Stimulated activated naive CD8-positive, alpha-beta T cell treated with anti-CD3 and anti-CD28 coated beads, Interleukin-15, Interleukin-2, amounts not matched to agents 100 ng/mL and 50 ng/mL, for 24 hours (primary cell): ENCODE data around the gene CTNNA3.

ENCODE experiments used
- H3K27ac Mint-ChIP-seq: one replicate; pipeline ENCODE4 v1.8.0; 2021; ENCODE audit warnings: mild to moderate bottlenecking, mixed read lengths
- H3K27me3 Mint-ChIP-seq: one replicate; pipeline ENCODE4 v1.8.0; 2021; ENCODE audit warnings: mixed read lengths
- H3K36me3 Mint-ChIP-seq: one replicate; pipeline ENCODE4 v1.8.0; 2021; ENCODE audit warnings: low read depth, mixed read lengths
- H3K4me1 Mint-ChIP-seq: one replicate; pipeline ENCODE4 v1.8.0; 2021; ENCODE audit warnings: low read depth, mixed read lengths
- H3K4me3 Mint-ChIP-seq: one replicate; pipeline ENCODE4 v1.8.0; 2021; ENCODE audit warnings: mild to moderate bottlenecking, mixed read lengths
- H3K9me3 Mint-ChIP-seq: one replicate; pipeline ENCODE4 v1.8.0; 2021; ENCODE audit warnings: mixed read lengths

The CTNNA3 gene

DNA sequence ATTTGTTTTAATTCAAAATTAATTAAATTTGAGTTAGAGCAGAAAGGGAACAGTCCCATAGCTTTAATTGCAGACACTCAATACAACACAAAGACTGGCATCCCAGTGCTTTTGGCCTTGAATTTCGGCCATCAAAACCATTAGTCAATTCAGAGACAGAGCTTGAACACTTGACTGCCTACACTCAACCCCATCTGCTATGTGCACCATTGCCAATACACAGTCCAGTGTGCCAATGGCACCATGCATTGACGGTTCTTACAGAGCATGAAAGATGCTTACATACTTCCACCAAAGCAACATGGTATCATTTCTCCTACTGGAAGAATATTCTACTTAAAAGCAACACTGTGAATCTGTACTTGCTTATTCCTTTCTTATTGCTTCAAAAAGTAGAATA, 813.7 kb downstream of the CTNNA3 start:
- Mint-ChIP-seq H3K27ac (no peak overlapping the region), H3K4me3 (no peak overlapping the region), H3K9me3 (peaks cover 4% of the 10 kb centered on the region), H3K4me1 (no peaks in the 10 kb centered on the region), H3K36me3 (no peaks in the 10 kb centered on the region), H3K27me3 (no peaks in the 10 kb centered on the region)

DNA sequence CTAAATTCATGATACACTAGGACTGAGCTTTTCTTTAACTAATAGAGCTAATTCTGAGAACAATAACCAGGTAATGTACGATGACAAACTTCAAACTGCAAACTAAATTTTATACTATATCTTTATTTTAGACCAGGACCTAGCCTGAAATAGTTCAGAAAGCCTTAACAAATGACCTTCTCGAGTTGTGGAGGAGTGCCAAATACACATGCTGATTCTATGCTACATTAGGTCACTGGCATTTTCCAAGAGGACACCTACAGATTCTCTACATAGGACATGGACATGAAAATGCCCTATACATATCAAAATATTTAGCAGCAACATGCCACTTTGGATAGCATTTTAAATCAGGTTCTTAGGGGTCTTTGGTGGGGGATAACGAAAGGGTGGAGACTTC, 814.2 kb downstream of the CTNNA3 start:
- Mint-ChIP-seq H3K36me3 (no peaks in the 10 kb centered on the region), H3K4me1 (no peaks in the 10 kb centered on the region), H3K27me3 (no peaks in the 10 kb centered on the region), H3K4me3 (no peak overlapping the region), H3K9me3 (peaks cover 4% of the 10 kb centered on the region), H3K27ac (no peak overlapping the region)

DNA sequence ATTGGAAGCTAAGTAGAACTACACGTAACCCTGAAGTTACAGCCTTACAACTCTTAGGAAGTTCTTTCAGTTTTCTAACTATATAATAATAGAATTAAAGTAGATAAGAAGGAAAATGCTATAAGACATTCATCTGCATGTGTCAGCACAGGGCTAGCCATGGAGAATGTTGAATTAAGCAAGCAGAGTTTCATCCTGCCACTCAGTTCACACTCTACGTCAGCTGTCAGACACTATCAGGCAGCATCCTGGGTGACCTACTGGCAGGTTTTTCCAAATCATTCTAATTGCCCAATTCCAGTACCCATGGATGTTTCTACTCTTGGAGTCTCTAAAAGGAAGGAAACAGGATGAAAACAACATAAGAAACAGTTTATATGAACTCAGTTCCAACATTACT, 815.2 kb downstream of the CTNNA3 start:
- Mint-ChIP-seq H3K9me3 (peaks cover 4% of the 10 kb centered on the region), H3K27me3 (no peaks in the 10 kb centered on the region), H3K4me1 (no peaks in the 10 kb centered on the region), H3K27ac (no peak overlapping the region), H3K36me3 (no peaks in the 10 kb centered on the region), H3K4me3 (no peak overlapping the region)

DNA sequence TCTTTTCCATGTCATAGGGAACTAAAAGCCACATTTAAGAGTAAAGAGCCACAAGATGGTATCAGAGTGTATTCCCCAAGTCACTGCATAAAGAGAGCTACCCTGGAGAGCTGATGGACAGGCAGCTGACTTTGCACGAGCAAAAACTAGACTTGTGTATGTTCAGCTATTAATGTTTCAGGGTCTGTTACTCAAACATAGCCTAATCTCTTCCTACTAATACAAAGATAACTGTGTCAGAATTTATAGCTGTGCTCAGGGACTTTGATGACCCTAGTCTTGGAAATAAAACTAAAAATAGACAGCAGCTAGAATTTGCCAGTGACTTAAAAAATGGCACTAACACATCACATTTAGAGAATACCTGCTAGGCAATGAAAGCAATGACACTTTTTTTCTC, 815.7 kb downstream of the CTNNA3 start:
- H3K9me3 Mint-ChIP-seq = peaks cover 4% of the 10 kb centered on the region
- no peak overlapping the region for H3K4me3 Mint-ChIP-seq
- no peaks in the 10 kb centered on the region for H3K4me1 Mint-ChIP-seq
- H3K27me3 Mint-ChIP-seq = no peaks in the 10 kb centered on the region
- H3K27ac Mint-ChIP-seq = no peak overlapping the region
- H3K36me3 Mint-ChIP-seq = no peaks in the 10 kb centered on the region

DNA sequence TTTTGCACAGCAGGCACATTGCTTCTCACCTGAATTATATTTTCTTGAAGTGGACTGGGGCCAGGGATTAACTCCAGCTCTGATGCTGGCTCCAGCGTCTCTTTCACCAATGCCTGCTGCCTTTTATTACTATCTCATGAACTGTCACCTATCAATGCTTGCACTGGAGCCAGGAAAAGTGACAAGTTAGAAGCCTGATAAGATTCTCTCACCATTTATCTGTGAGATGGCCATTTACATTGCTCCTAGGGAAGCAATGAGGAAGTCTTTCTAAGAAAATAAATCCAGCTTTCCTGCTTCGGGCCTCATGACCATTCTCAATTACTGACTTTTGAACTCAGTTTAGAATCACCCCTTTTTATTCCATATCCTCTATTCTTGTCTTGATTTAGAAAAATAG, 818.6 kb downstream of the CTNNA3 start:
- no peaks in the 10 kb centered on the region for H3K27me3 Mint-ChIP-seq
- no peaks in the 10 kb centered on the region for H3K4me1 Mint-ChIP-seq

DNA sequence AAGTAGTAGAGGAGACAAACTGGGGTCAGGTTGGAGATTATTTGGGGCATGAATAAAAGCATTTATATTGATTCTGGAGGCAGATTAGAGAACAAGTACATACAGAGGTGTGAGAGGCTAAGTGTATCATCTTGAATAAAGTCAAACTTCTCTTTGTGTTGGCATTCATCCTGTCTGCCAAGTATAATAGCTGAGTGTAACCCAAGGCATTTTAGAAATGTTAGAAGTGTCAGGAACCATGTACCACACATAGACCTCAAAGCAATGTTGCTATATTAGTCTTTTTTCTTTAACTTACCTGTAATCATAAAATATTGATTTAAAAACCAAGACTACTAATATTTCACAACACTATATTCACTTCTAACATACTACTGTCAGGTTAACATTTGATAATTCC, 826.4 kb downstream of the CTNNA3 start:
- no peak overlapping the region for H3K4me3 Mint-ChIP-seq
- peaks cover 3% of the 10 kb centered on the region for H3K9me3 Mint-ChIP-seq
- no peaks in the 10 kb centered on the region for H3K36me3 Mint-ChIP-seq
- H3K4me1 Mint-ChIP-seq = no peaks in the 10 kb centered on the region
- H3K27me3 Mint-ChIP-seq = no peaks in the 10 kb centered on the region
- no peak overlapping the region for H3K27ac Mint-ChIP-seq

More for the DNA sequence above, 818.6 kb downstream of the CTNNA3 start:
- no peak overlapping the region for H3K4me3 Mint-ChIP-seq
- no peaks in the 10 kb centered on the region for H3K36me3 Mint-ChIP-seq
- no peak overlapping the region for H3K27ac Mint-ChIP-seq
- no peaks in the 10 kb centered on the region for H3K9me3 Mint-ChIP-seq

DNA sequence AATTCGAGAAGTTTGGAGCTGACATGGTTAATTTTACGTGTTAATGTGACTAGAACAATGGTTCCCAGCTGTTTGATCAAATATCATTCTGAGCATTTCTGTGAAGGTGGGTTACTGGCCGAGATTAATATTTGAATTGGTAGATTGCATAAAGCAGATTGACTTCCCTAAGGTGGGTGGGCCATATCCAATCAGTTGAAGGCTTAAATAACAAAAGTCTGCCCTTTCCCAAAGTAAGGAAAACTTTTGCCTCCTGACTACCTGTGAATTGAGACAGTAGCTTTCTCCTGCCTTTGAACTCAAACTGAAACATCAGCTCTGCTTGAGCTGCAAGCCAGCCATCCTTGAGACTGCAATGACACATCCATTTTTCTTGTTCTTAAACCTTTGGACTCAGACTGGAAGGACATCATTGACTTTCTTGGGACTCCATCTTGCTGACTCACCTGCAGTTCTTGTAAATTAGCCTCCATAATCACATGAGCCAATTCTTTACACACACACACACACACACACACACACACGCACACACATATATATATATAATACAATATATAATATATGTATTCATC, 833.2 kb downstream of the CTNNA3 start:
- Mint-ChIP-seq H3K36me3 (no peaks in the 10 kb centered on the region), H3K4me3 (no peak overlapping the region), H3K27ac (no peak overlapping the region), H3K4me1 (no peaks in the 10 kb centered on the region), H3K9me3 (no peaks in the 10 kb centered on the region), H3K27me3 (no peaks in the 10 kb centered on the region)

DNA sequence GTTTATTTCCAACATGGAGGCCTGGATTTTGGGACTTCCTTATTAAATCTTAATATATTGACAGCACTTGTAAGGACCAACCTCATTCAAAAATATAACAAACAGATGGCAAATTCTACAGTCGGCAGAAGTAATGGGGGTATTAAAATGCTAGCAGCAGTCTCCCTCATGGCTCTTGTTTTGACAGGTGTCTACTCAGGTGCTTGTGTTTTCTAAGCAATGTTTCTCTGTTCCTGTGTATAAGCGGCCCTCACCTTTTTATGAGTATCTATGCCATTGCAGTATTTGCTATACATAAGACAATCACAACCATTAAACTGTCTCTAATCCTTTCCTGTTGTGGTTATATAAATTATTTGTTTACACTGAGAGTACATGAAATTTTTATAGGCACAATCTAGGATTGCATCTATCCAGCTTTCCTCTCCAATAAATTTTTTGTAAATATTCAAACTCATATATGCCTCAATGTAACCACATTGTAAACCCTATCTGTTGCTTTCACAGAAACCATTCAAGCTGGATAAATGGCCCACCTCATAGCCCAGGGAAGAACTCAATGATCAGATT, 835.5 kb downstream of the CTNNA3 start:
- H3K27me3 Mint-ChIP-seq = no peaks in the 10 kb centered on the region

DNA sequence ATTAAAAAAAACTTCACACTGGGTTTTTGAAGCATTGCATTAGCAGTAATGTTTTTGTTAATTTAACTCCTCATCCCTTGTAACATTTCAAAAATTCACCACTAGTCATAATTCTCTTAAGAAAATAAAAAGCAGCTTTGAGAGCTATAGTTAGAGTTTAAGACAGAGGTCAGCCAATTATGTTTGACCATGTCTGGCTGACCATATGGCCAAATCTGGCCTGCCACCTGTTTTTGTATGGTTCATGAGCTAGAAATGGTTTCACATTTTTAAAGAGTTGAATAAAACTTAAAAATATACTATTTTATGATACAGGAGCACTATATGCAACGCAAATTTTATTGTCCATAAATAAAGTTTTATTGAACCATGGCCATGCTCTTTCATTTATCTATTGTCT, 843.2 kb downstream of the CTNNA3 start:
- H3K27ac Mint-ChIP-seq = no peak overlapping the region
- H3K4me3 Mint-ChIP-seq = no peak overlapping the region
- no peaks in the 10 kb centered on the region for H3K4me1 Mint-ChIP-seq
- no peaks in the 10 kb centered on the region for H3K36me3 Mint-ChIP-seq
- H3K27me3 Mint-ChIP-seq = no peaks in the 10 kb centered on the region
- no peaks in the 10 kb centered on the region for H3K9me3 Mint-ChIP-seq

More for the DNA sequence above, 835.5 kb downstream of the CTNNA3 start:
- Mint-ChIP-seq H3K4me1 (no peaks in the 10 kb centered on the region), H3K9me3 (no peaks in the 10 kb centered on the region), H3K27ac (no peak overlapping the region), H3K36me3 (no peaks in the 10 kb centered on the region), H3K4me3 (no peak overlapping the region)

DNA sequence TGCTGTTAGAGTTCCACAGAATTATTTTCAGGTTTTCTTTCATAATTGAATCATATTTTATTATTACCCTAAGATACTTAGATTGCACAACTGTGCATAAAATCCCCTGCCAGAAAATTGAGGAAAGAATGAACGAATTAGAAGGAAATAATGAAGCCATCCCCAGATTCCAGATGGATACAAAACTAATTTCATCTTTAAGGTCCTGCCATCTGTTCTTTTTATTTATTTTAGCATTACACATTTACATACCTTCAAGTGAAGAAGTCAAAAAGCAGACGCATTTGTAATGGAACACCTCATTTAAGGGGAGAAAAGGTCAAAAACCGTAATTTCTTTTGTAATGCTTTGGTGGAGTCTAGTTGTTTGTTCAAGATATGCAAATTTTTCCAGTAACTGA, 847.1 kb downstream of the CTNNA3 start:
- H3K4me1 Mint-ChIP-seq = no peaks in the 10 kb centered on the region
- no peaks in the 10 kb centered on the region for H3K36me3 Mint-ChIP-seq

DNA sequence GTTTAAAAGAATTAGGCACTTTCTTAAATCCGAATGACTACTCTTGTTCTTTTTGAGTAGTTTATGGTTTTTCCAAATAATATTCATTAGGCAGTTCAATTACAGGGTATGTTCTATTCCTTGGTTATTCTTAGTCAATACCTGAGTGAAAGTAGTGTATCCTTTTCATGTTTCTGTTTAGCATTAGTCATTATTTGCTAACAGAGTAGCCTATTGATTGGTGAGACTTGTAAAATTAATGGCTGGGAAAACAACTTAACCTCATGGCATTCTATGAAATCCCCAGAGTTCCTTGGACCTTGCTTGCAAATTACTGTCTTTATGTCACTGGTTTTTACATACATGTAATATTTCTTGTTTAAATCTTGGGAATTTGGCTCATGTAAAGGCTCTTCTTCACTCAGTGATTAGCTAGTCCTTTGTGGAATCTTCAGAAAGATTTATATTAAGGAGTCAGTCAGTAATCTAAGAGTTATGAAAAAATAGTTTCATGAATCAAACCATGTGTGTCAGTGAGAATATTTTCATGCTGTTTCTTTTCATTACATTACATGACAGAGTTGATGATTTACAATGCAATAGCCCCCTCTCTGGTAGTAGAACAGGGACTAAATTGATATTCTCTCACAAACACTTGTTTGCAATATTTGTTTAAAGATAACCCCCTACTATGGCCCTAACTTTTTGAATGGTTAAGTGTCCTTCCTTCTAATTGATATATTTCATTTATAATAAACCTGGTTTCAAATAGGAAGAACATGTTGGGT, 851.6 kb downstream of the CTNNA3 start:
- Mint-ChIP-seq H3K27me3 (no peaks in the 10 kb centered on the region), H3K36me3 (no peaks in the 10 kb centered on the region), H3K4me3 (no peak overlapping the region), H3K4me1 (no peaks in the 10 kb centered on the region), H3K27ac (no peak overlapping the region), H3K9me3 (peaks cover 3% of the 10 kb centered on the region)

More for the DNA sequence above, 847.1 kb downstream of the CTNNA3 start:
- no peak overlapping the region for H3K27ac Mint-ChIP-seq
- H3K4me3 Mint-ChIP-seq = no peak overlapping the region
- H3K9me3 Mint-ChIP-seq = peaks cover 3% of the 10 kb centered on the region
- H3K27me3 Mint-ChIP-seq = no peaks in the 10 kb centered on the region

DNA sequence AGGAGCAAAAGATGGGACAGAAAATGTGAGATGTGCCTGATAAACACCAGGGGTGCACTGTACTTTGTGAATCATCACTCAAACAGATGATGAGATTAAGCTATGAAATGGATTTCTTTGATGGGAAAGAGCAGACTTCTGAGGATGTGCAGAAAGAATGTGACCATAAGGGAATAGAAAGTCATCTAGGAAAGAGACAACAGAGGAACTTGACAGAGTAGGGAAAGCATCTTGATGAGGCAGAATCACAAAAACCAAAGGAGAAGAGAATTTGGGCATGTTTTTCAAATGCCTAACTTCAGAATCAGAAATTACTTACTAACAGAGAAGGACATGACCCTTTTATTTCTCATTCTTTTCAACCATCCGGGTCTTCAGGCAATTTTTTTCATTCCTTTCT, 852.6 kb downstream of the CTNNA3 start:
- Mint-ChIP-seq H3K27ac (no peak overlapping the region), H3K4me1 (no peaks in the 10 kb centered on the region), H3K4me3 (no peak overlapping the region), H3K27me3 (no peaks in the 10 kb centered on the region), H3K36me3 (no peaks in the 10 kb centered on the region), H3K9me3 (peaks cover 3% of the 10 kb centered on the region)

DNA sequence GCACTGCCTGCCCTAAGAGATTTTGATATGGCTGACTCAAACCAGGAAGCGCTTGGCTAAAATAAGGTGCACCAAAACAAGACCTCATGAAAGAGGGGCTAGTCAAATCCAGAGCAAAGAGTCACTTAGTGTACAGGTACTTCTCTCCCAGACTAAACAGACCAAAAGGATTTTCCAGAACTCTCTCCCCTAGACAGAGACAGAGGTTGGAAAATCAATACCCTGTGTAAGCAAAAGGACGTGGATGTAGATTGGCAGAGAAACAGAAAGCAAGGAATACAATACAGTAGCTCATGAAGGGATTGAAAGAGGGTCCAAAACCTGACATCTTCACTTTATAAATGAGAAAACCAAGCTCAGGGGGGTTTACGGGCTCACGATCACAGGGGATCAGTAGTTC, 853.1 kb downstream of the CTNNA3 start:
- Mint-ChIP-seq H3K4me3 (no peak overlapping the region), H3K36me3 (no peaks in the 10 kb centered on the region), H3K27ac (no peak overlapping the region), H3K4me1 (no peaks in the 10 kb centered on the region), H3K9me3 (peaks cover 3% of the 10 kb centered on the region), H3K27me3 (no peaks in the 10 kb centered on the region)

DNA sequence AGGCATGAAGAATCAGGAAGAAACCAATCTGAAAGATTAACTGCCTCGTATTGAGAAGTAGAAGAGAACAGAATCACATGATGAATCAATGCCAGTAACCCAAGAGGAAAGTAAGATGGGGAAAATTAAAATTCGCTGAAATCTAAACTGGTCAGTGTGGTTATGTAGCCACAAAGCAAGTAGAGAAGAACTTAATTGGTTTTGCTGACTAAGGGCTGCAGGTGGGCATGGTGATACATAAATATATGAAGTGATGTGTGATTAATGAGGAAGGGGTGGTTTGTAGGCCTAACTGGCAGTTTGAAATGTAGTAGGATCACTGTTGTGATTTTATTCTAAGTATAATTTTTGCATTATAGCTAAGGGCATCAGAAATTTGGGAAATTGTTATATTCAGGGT, 853.6 kb downstream of the CTNNA3 start:
- Mint-ChIP-seq H3K36me3 (no peaks in the 10 kb centered on the region), H3K27ac (no peak overlapping the region), H3K4me1 (no peaks in the 10 kb centered on the region), H3K9me3 (peaks cover 3% of the 10 kb centered on the region), H3K27me3 (no peaks in the 10 kb centered on the region), H3K4me3 (no peak overlapping the region)

DNA sequence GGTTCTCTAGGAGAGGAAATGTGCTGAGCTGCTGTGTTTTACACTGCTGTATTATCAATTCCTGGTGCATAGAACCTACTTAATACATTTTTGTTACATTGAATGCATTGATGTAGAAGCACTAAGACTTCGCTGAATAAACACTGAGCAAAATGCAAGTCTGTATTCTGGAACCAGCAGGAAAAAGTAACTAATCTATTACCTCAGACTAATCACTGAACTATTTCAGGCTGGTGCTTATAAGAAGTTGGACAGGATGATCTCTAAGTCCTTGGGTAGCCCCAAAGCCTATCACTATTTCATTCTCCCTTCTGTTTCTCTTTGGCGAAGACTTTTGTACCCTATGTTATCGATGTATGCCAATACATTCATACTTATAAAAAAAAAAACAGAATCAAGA, 857.3 kb downstream of the CTNNA3 start:
- H3K4me1 Mint-ChIP-seq = no peaks in the 10 kb centered on the region
- H3K9me3 Mint-ChIP-seq = no peaks in the 10 kb centered on the region
- no peaks in the 10 kb centered on the region for H3K27me3 Mint-ChIP-seq
- H3K27ac Mint-ChIP-seq = no peak overlapping the region
- no peaks in the 10 kb centered on the region for H3K36me3 Mint-ChIP-seq
- no peak overlapping the region for H3K4me3 Mint-ChIP-seq

DNA sequence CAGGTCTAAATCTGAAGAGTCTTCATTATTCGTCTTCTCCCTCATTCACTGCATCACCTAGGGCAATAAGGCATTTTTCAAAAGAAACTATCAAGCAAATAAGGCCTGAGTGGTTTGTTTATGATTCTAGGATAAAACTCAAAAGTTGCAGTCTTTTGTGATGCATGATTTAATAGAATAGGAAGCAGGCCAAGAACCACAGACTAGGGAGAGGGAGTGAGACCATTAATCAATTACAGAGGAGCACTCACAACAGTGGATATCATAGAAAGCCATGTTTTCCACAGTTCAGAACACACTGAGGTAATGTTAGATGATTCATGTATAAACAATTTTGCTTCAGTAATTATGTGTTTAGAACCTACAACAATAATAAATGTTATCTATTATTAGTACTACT, 858.0 kb downstream of the CTNNA3 start:
- Mint-ChIP-seq H3K27ac (no peak overlapping the region), H3K4me3 (no peak overlapping the region), H3K4me1 (no peaks in the 10 kb centered on the region), H3K9me3 (no peaks in the 10 kb centered on the region), H3K27me3 (no peaks in the 10 kb centered on the region), H3K36me3 (no peaks in the 10 kb centered on the region)
